Muscle of arm (tissue), 12 donors: Measurements from ENCODE around the gene HAO2. TPM values are rescaled to one million over a fixed set of nuclear protein-coding genes. Genes with fewer than 3 reads are reported as not detected.

Experiments
- DNase-seq: peaks from one replicate; pipeline ENCODE4 v3.0.0-alpha.2; 2013
- polyA plus RNA-seq, 12 donors: library from polyadenylated mRNA; unstranded; fragments of 120-200 nt; gene quantifications; one replicate each; pipeline ENCODE4 v1.2.1, GENCODE V29; 2013; ENCODE audit not compliant: insufficient read length in 12 of 12

Gene HAO2
- polyA plus RNA-seq, 12 donors: 0.12 to 0.28 (median 0.24) TPM; not detected in 7

DNA sequence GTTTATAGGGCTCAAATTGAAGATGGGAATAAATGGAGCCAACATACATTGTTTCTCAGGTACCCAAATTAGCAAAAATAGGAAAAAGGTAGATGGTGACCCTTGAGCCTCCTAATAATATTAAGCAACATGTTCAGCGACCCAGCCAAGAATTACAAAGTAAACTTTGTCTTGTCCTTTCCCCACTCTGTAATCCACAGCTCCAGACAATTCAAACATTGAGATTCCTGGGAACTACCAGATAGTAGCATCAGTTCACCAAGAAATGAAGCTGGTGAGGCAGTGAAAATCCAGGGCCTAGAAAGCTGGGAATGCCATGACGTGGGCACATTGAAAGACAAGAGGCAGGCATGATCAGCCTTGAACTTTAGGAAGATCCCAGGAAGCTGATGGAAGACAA lies 11.7 kb downstream of the HAO2 start:
- no peak for DNase-seq

DNA sequence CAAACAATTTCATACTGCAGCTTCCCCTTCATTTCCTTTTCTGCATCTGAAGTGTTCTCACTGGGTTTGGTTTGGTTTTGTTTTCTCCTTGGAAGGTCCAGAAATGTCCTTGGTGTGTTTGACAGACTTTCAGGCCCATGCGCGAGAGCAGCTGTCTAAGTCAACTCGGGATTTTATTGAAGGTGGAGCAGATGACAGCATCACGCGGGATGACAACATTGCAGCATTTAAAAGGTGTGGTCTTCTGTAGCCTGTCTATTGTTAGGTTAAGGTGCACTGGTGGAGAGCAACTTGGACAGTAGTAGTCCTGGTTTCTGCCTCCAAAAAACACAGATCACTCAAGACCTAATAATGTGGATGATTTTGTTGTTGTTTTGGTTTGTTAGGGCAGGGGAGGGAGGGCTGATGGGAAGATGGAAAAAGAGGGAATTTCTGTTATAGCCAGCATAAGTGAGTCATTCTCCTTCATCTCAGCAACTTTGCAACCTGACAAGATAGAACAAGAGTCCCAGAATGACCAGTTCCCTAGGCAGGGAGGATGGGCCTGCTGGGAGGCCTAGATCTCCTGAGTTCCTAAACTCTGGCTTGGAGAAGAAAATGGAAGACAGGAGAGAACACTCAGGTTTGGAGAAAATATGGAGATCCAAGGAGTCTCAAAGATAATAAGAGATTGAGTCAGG lies 12.5 kb downstream of the HAO2 start:
- DNase-seq: no peak

DNA sequence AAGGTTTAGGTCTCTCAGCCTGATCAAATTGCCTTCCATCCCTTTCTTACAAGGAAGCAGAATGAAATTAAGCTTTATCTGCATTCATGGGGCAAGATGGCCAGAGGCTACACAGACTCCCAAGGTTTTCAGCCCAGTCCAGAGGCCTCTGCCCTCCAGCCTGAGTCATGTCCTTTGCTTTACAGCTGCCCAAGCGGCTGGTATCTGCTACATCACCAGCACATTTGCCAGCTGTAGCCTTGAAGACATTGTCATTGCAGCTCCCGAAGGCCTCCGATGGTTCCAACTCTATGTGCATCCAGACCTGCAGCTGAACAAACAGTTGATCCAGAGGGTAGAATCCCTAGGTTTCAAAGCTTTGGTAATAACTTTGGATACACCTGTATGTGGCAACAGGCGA lies 16.0 kb downstream of the HAO2 start:
- DNase-seq: no peak

DNA sequence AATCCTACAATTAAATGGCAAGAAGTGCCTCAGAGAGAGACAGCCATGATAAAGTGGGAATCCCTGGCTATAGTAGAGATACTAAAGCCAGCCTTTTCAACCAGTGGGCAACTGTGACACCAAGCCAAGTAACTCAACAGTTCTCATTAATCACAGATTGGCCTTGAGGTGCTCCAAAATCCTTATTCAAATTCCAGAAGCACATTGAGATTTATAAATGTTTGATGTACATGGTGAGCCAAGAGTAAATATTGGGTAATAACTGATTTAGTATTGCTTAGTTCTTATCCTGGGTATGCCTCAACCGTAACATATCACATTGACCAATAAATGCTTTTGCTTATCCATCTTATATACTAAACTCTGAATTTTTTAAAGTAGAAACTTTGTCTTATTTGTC lies 17.1 kb downstream of the HAO2 start:
- DNase-seq: no peak

DNA sequence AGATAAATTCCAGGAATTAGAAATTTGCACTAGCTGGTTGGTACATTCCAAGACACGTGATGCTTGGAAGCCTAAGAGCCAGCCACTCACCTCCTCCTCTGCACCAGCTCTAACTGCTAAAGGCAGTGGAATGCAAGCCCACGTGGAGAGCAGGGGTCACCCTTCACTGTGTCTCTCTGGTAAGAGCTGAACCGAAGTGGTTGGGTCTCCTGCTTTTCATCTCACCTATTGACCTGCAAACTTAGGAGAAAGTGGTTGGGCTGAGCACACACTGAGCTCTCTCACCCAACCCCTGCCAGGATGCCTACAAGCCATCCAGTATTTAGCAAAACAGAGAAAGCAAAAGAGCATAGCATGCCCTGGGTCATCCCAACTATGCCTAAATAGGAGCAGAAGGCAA lies 19.3 kb downstream of the HAO2 start:
- no peak for DNase-seq

DNA sequence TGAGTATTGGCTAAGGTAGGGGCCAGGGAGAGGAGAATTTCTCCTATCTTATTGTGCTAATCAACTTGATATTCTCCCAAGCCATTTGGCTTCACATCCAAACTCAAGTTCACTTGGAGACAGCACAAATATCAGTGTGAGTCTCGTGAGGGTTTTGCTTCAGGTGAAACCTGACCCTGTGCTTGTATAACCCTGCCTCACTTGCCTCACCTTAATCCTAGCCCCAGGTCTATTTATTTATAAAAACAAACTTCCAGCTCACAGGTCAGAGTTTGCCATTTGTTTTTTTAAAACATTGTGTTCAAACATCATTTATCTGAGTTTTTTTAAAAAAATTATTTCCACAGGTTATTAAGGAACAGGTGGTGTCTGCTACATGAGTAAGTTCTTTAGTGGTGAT lies 19.9 kb downstream of the HAO2 start:
- DNase-seq: no peak

DNA sequence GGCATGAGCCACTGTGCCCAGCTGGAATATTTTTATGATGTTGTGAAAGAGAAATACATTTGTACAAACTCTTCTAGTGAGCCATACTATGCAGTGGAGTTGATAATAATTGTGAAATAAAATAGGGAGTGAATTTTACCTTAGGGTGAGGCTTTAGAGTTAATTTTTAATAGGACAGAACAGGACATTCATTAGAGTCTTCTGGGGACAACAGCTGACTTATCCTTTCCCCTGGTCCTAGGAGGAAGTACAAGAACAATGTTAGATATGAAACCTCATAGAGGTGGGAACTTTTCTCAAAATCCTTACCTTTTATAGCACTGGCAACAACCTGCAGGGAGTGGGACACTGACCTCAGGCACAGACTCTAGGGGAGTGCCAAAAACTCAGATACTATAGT lies 21.9 kb downstream of the HAO2 start:
- no peak for DNase-seq

DNA sequence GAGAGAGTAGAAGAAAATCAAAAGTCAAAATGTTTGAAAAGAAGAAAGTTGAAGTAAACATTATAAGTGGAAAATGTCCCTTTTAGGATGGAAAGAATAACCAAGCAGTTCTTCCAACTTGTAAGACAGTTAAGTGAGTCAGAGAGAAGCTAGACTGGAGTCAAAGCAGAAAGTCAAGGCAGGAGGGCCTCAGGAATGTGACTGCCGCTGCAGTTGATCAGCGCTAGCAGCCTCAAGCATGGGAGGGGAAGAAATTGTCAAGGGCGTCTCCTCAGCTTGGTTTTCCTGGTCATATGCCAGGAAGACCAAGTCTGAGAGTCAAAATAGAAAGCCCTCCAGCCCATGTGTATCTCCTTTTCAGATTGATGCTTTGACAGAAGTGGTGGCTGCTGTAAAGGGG lies 23.2 kb downstream of the HAO2 start:
- DNase-seq: no peak

DNA sequence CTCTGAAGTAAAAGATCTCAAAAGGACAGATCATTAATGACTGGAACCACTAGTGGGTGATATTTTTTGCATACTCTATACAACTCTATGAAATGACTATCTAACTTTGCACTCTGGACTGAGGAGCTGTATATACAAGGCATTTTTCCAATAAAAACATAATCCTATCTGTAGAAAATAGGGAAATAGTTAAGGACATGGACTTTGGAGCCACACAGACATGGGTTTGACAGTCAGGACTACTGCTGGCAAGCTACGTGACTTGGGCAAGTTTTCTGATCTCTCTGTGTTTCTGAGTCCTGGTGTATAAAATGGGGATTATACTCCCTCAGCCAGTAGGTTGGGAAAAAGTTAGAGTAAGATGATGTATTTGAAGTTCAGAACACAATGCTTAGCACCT lies 25.5 kb downstream of the HAO2 start:
- no peak for DNase-seq

DNA sequence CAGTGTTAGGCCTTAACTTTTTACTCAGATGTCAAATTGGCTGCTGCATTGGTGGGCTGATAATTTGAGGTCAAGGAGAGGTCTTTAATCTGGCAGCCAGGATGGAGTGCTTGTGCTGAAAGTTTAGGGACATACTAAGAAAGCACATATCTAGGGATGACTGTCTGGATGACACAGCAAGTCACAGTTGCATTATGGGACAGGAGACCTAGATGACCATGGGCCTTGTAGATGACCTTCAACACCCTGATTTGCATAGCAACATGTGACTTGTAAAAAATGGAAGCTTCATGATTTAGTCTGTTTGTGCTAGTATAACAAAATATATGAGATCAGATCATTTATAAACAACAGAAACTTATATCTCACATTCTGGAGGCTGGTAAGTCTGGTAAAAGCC lies 28.4 kb downstream of the HAO2 start:
- DNase-seq: no peak

DNA sequence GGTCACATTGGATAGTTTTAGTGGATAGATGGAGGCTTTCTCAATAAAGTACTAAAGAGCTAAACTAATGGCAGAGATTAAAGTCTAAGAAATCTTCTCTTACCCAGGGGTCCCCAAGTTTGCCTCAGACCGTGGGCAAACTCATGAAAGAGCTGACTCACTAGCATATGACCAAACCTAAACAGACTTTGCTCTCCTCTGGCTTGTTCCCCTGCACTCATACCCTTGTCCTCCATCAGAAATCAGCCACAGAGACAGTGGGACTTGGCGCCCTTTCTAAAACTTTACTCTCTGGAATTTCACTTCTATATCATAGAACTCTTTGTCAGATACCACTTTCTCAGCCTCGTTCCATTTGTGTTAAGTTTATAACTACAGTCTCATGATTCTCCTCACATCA lies 29.4 kb downstream of the HAO2 start:
- no peak for DNase-seq

DNA sequence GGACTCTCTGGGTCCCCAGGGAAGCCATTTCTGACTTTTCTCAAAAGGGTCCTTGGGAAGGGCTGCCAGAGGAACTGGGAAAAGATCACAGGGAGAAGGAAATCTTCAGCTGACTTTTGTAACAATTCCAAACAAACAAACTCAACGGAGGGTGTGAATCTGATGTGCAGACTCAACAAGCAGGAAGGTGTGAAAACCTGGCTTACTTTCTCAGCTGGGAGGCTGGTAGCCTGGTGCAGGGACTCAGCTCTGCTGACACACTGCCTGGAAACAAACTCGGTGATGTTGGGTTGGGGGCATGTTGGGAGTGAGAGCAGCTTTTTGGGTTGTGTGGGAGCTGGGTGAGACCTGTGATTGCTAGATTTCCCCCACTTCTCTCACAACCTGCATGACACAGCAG lies 36.2 kb downstream of the HAO2 start:
- DNase-seq: no peak

DNA sequence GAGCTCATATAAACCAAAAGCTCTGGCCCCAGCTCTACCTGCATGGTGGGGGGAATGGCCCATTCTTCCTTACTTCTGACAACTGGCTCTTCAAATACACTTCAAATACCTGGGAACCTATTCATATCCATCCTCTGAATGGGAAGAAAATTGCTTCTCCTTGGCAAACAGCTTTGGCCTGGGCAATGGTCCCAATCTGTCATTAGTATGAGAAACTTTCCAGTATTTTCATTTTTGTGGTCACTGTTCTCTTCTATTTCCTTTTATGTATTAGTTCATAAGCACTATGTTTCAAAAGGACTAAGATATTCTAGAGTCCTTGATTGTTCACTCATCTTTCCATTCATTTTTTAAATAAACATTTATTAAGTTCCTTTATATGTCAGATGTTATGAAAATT lies 41.1 kb downstream of the HAO2 start:
- peak; percentile 15 for DNase-seq

DNA sequence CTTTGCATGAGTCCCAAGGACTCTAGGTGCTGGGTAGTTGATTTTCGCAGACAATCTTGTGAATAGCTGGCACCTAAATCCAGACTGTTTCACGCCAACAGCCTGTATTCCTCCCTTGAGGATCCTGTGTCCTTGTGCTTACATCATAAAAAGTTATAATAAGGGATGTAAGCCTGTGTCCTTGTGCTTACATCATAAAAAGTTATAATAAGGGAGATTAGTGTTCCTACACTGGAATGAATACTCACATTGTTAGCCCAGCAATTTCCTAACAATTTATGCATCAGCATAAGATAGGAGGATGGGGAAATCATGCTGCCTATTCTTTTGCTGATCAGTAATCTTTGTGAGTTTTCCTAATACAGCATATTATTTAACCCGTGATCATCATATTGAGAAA lies 42.4 kb downstream of the HAO2 start:
- no peak for DNase-seq

DNA sequence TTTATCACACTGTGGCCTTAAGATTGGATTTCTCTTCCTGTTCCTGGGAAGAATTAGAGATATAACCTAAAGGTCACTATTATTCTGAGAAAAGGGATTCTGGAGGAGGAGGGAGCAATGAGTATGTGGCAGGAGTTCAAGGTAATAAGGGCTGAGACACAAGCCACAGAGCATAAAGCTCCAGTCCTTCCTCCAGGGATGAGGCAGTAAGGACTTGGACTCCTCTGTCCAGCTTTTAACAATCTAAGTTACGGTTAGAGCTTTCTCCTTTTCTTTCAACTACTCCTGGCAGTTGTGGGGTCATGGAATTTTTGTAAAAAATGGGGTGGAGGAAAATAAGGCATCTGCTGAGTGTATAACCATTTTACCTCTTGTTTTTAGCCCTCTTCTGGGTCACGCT lies 46.4 kb downstream of the HAO2 start, which contains the start of gene HSD3B2:
Gene HSD3B2, plus strand, starts transcription at position 201 of the 400 bp plus-strand sequence. CDS start 270 bp downstream, outside the sequence.
- no peak for DNase-seq

DNA sequence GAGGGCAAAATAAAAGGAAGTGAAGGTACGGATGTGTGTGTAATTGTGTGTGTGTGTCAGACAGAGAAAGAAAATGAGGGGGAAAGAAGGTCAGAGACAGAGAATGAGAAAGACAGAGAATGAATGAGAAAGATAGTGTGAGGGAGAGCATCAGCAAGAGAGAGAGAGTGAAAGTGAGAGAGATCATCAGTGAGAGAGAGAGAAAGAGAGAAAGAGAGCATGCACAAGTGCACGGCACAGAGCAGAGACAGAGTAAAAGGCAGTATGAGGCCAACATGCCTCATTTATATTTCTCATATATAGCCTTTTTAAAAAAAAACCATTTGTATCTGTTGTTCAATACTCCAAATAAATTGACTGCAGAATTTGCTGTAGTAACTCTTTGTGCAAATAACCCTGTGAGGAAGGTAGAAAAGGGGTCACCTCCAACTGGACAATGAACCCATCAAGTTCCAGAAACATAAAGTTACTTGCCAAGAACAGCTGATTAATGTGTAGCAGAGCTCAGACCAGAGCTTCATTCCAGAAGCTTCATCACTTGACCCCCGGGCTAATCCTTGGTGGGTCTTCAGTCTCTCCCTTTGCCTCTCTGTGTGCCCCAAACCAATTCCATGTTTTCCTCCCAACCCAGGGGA lies 47.5 kb downstream of the HAO2 start:
- DNase-seq: no peak

DNA sequence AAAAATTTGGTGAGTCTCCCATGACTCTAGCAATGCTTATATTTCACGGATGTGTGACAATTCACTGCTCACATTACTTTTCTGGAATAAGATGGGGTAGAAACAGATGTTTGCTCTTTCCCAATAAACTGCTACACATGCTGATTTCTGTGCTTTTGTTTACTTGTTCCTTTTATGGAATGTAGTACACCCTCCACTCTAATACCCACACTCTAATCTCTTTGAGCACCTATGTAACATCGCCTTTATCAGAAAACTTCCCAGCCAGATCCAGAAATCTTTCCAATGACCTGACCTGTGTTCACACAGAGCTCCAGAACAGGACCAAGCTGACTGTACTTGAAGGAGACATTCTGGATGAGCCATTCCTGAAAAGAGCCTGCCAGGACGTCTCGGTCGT lies 50.5 kb downstream of the HAO2 start:
- DNase-seq: no peak

DNA sequence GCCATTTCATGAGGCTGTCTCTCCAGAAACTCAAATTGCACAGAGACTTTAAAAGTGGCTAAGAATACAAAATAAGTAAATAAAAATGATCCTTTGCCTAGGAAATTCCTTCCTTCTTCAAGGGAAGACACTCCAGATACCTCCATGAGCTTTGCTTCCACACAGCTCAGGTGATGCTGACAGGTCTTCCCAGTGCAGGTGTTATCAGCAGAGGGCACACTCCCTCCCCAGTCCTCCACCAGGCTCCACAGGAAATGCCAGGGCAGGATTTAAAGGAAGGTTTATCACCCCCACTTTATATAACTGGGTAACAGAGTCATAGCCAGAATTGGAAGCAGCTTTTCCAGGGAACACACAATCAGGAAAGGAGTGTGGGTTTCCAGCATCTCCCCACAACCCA lies 52.1 kb downstream of the HAO2 start:
- no peak for DNase-seq

DNA sequence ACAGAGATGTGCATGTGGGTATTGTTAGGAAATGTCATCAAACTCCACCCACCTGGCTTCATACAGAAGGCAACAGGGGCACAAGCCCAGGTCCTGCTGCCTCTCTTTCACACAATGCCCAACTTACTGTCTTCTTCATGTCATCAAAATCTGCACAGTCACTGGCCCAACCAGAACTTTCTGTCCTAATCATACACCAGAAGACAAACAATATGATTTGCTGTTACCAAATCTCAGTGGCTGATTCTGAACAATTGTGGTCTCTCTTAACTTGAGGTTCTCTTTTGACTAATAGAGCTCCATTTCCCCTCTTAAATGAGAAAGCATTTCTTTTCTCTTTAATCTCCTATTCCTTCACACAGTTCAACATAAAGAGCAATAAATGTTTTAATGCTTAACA lies 54.0 kb downstream of the HAO2 start:
- no peak for DNase-seq

DNA sequence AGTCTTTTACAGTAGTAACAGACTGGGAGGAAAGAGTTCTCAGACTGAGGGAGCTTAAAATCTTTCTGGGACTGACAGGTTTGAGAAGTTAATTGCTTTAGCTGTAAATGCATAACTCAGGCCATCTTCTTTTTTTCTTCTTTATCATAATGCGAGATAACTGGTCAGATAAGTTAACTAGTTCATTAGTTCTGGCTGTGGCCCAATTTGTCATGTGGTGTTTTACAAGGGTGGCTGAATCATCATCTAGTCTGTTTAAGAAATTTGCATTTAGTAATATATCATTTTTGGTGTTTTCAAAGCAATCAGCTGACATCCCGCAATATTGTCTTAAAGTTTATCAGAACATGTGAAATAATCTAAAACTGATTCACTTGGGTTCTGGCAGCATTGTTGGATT lies 60.4 kb downstream of the HAO2 start:
- no peak for DNase-seq

DNA sequence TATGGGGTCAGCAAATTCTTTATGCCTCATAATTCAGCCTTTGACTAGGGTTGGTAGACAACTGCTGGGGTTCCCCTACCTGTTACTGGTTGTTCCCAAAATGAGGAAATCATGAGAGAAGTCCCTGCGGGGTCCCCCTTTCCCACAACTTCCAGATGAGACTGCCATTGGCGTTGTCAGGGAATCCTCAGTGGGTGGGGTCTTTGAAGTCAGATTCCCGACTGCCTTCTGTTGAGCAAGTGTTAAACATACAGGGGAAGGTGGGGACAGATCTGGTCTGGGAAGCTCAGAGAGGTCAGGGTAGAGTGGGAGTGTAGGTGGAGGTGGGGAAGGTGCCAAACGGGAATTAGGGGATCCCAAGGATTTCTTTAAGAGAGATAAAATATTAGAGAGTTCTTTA lies 61.1 kb downstream of the HAO2 start:
- no peak for DNase-seq

DNA sequence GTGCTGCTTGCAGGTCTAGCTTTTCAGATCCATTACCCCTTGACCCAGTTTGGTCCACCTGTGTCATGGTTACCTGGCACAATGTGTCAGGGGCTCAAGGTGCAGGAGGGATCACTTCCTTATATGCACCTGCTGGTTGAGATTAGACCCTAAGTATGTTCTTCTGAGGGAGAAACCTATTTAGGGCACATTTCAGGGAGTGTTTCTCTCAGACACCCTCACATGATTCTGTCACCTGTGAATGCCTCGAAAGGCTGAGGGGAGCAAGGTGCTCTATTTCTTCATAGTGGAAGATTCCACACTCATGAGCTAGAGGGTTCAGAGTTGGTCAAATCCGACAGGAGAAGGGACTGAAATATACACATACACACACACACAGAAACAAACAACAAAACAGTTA lies 61.9 kb downstream of the HAO2 start:
- no peak for DNase-seq

DNA sequence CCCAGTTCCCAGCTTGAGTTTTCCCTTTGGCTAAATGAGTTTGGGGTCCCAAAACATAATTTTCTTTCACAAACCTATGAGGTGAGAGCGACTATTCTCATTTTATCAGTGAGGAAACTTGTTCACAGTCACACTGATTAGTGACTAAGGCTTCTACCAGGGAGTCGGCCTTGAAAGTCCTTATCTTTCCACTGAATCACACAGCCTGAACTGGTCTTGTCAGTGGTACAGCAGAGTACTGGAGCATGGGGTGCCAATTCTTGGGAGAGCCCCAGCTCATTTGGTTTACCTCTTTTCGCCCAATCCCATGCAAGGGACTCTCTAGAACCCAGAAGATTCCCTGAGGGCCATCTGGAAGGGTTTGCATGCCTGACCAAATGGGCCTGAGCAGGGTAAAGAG lies 63.3 kb downstream of the HAO2 start:
- no peak for DNase-seq

DNA sequence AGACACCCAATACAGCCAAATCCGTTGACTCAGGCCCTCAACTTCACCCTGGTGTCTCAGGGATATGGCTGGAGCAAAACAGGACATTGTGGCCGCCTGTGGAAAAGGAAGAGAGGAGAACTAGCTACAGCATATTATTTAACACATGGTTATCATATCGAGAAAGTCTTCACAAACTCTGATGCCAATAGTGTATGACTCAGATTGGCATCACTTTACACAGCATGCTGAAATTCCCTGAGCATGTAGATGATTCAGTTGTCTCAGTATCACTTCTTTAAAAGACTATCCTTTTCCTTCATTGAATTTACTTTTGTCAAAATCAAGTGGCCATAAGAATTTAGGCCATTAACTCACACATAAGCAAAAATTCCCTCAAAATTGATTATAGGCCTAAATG lies 66.5 kb downstream of the HAO2 start:
- DNase-seq: no peak
